K562 (cell line): Measurements from ENCODE around the gene RAB31. TPM values are rescaled to one million over a fixed set of nuclear protein-coding genes. Genes with fewer than 3 reads are reported as not detected.

Experiments used
- KHSRP ChIP-seq: fragments of 450-650 bp; IDR thresholded peaks from 2 replicates; pipeline ENCODE4 v1.6.1; 2017
- NBN ChIP-seq: fragments of 450-650 bp; IDR thresholded peaks from 2 replicates; pipeline ENCODE4 v1.6.1; 2016; ENCODE audit warnings: low read depth, mild to moderate bottlenecking
- NEUROD1 ChIP-seq: fragments of 150-350 bp; IDR thresholded peaks from 2 replicates; pipeline ENCODE4 v1.6.1; 2014; ENCODE audit warnings: borderline replicate concordance, low read length, low read depth; ENCODE audit not compliant: partially characterized antibody
- OTX1 ChIP-seq: fragments of 450-650 bp; formaldehyde crosslinking; IDR thresholded peaks from 2 replicates; pipeline ENCODE4 v1.4.0; 2022; ENCODE audit warnings: mild to moderate bottlenecking
- PHF20 ChIP-seq: fragments of 450-650 bp; IDR thresholded peaks from 2 replicates; pipeline ENCODE4 v1.6.1; 2018; ENCODE audit not compliant: partially characterized antibody
- RAD21 ChIP-seq, 2 experiments: fragments of 250-450 bp in 1 of 2; fragments of 450-650 bp in 1 of 2; sonication (Bioruptor Pico) in 1 of 2; formaldehyde crosslinking in 1 of 2; IDR thresholded peaks in 1 of 2; conservative IDR thresholded peaks in 1 of 2; 2 replicates each; pipeline versions ENCODE4 v1.4.0 to v1.8.0; 2020 to 2022; ENCODE audit warnings: mild to moderate bottlenecking in 2 of 2, moderate library complexity in 1 of 2
- SRSF9 ChIP-seq: fragments of 200-400 bp; formaldehyde crosslinking; IDR thresholded peaks from 2 replicates; pipeline ENCODE4 v1.6.1; 2017; ENCODE audit warnings: low read depth, low read length, borderline replicate concordance
- TSHZ1 ChIP-seq: fragments of 250-450 bp; sonication (Bioruptor Pico); IDR thresholded peaks from 2 replicates; pipeline ENCODE4 v1.4.0; 2020; ENCODE audit warnings: mild to moderate bottlenecking, moderate library complexity
- USF1 ChIP-seq: sonication (generic); formaldehyde crosslinking; IDR thresholded peaks from 2 replicates; pipeline ENCODE4 v1.9.0; 2022; ENCODE audit warnings: mild to moderate bottlenecking, missing genetic modification reagents
- ZNF121 ChIP-seq: sonication (generic); formaldehyde crosslinking; conservative IDR thresholded peaks from 2 replicates; pipeline ENCODE4 v1.8.0; 2022; ENCODE audit warnings: missing genetic modification reagents
- ZNF274 ChIP-seq: IDR thresholded peaks from 2 replicates; pipeline ENCODE4 v1.6.1; 2011; ENCODE audit warnings: low read depth, mild to moderate bottlenecking, low read length, moderate library complexity, borderline replicate concordance
- ZNF583 ChIP-seq: fragments of 250-450 bp; sonication (Bioruptor Pico); IDR thresholded peaks from 2 replicates; pipeline ENCODE4 v1.4.0; 2020
- polyA plus RNA-seq, 8 experiments: library from polyadenylated mRNA; depleted of rRNA in 4 of 8; stranded (reverse) in 5 of 8; unstranded in 3 of 8; fragments of >200 nt; fragmentation: Nextera tagmentation in 2 of 8; fragmentation: Illumina TruSeq in 1 of 8; extraction: Ambion mirVana in 2 of 8; extraction: Trizol in 1 of 8; gene quantifications; 2 replicates each; pipeline versions ENCODE4 v1.2.1 to v1.2.3, GENCODE V29; 2011 to 2014; ENCODE audit warnings: inconsistent platforms in 1 of 8, missing spikeins in 1 of 8
- total RNA-seq, 7 experiments: library from RNA; depleted of rRNA in 6 of 7; stranded (reverse); fragments of >200 nt in 6 of 7; fragmentation: Illumina TruSeq in 2 of 7; extraction: Trizol in 2 of 7; gene quantifications; 2 replicates each; pipeline versions ENCODE4 v1.2.1 to v1.2.3, GENCODE V29; 2011 to 2021; ENCODE audit warnings: low replicate concordance in 1 of 7
- TF ChIP-seq, protein P1 (sequence below): sonication (generic); formaldehyde crosslinking; IDR thresholded peaks from 2 replicates; pipeline ENCODE4 v1.9.0; 2022; ENCODE audit warnings: mild to moderate bottlenecking, missing genetic modification reagents
- TF ChIP-seq, protein P2 (sequence below): sonication (generic); formaldehyde crosslinking; IDR thresholded peaks from 2 replicates; pipeline ENCODE4 v1.8.1; 2023; ENCODE audit warnings: mild to moderate bottlenecking, missing genetic modification reagents
- TF ChIP-seq, protein P3 (sequence below), 2 experiments: fragments of 250-450 bp in 1 of 2; fragments of 450-650 bp in 1 of 2; sonication (Bioruptor Pico) in 1 of 2; IDR thresholded peaks; 2 replicates each; pipeline versions ENCODE4 v1.6.1 to v1.8.0; 2016 to 2021; ENCODE audit warnings: mild to moderate bottlenecking in 2 of 2, moderate library complexity in 2 of 2, missing compliant biosample characterization in 1 of 2, missing genetic modification characterization in 1 of 2
- TF ChIP-seq, protein P4 (sequence below), 2 experiments: fragments of 450-650 bp in 1 of 2; sonication (generic) in 1 of 2; formaldehyde crosslinking; conservative IDR thresholded peaks; 2 replicates each; pipeline versions ENCODE4 v1.4.0 to v1.8.1; 2020 to 2022; ENCODE audit warnings: mild to moderate bottlenecking in 1 of 2, missing genetic modification reagents in 1 of 2

RAB31 gene
- total and polyA plus RNA-seq, 9 of the 15 experiments (the other 6 are each of a cell fraction or from before 2014, with no cell fraction given) = 20.7 to 70.4 (median 41.3) TPM

- TF ChIP-seq, protein P1, sequence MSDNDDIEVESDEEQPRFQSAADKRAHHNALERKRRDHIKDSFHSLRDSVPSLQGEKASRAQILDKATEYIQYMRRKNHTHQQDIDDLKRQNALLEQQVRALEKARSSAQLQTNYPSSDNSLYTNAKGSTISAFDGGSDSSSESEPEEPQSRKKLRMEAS (CRISPR knock-in tag) = no peak
- TF ChIP-seq TSHZ1 (CRISPR knock-in tag) (no peak), ZNF121 (CRISPR knock-in tag) (no peak), OTX1 (CRISPR knock-in tag) (no peak), NEUROD1 (no peak), ZNF583 (CRISPR knock-in tag) (no peak), KHSRP (no peak), USF1 (CRISPR knock-in tag) (no peak), NBN (no peak; the same call in 1 of the 2 replicates), ZNF274 (no peak), RAD21 (CRISPR knock-in tag; conservative IDR thresholded peaks at IDR 0.05 in 1 of 2, IDR thresholded peaks at IDR 0.05 in 1 of 2) (peak; percentile 14 to 19; a peak in 2 of 4 replicates), SRSF9 (no peak), PHF20 (no peak)
- TF ChIP-seq, protein P2, sequence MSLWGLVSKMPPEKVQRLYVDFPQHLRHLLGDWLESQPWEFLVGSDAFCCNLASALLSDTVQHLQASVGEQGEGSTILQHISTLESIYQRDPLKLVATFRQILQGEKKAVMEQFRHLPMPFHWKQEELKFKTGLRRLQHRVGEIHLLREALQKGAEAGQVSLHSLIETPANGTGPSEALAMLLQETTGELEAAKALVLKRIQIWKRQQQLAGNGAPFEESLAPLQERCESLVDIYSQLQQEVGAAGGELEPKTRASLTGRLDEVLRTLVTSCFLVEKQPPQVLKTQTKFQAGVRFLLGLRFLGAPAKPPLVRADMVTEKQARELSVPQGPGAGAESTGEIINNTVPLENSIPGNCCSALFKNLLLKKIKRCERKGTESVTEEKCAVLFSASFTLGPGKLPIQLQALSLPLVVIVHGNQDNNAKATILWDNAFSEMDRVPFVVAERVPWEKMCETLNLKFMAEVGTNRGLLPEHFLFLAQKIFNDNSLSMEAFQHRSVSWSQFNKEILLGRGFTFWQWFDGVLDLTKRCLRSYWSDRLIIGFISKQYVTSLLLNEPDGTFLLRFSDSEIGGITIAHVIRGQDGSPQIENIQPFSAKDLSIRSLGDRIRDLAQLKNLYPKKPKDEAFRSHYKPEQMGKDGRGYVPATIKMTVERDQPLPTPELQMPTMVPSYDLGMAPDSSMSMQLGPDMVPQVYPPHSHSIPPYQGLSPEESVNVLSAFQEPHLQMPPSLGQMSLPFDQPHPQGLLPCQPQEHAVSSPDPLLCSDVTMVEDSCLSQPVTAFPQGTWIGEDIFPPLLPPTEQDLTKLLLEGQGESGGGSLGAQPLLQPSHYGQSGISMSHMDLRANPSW (CRISPR knock-in tag) = no peak
- TF ChIP-seq, protein P3, sequence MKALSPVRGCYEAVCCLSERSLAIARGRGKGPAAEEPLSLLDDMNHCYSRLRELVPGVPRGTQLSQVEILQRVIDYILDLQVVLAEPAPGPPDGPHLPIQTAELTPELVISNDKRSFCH (CRISPR knock-in tag; IDR thresholded peaks at IDR 0.05) = no peak
- TF ChIP-seq, protein P3 (tag; IDR thresholded peaks at IDR 0.05) = 0 out of 2 replicates have a peak, but pooled peaks have one; percentile 28
- TF ChIP-seq, protein P4, sequence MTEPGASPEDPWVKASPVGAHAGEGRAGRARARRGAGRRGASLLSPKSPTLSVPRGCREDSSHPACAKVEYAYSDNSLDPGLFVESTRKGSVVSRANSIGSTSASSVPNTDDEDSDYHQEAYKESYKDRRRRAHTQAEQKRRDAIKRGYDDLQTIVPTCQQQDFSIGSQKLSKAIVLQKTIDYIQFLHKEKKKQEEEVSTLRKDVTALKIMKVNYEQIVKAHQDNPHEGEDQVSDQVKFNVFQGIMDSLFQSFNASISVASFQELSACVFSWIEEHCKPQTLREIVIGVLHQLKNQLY (CRISPR knock-in tag; conservative IDR thresholded peaks at IDR 0.05) = no peak
Observed at GRCh38 chr18:9757827-9758621, 49.9 kb downstream of the RAB31 start (continued).
